Upper lobe of left lung (tissue), 6 donors: ENCODE results near the gene HDGFL2. TPM values are rescaled to one million over a fixed set of nuclear protein-coding genes. Genes with fewer than 3 reads are reported as not detected.

ENCODE experiments used
- ATAC-seq, 2 donors: fragments of 200-7000 bp; cut with Tn5 transposase; one replicate each; pipeline ENCODE4 v1.9.1; 2022; ENCODE audit warnings: mild to moderate bottlenecking in 2 of 2, moderate library complexity in 2 of 2; ENCODE audit not compliant: low FRiP score in 2 of 2
- DNase-seq, 2 donors: peaks; one replicate each; pipeline ENCODE4 v3.0.0-alpha.2; 2019 to 2020
- H3K27ac ChIP-seq, 4 donors: fragments of 200-600 bp; sonication (generic); one replicate each; pipeline ENCODE4 v1.5.1; 2016 to 2019
- H3K27me3 ChIP-seq, 4 donors: fragments of 200-600 bp; sonication (generic); one replicate each; pipeline ENCODE4 v1.5.1; 2017 to 2019
- H3K36me3 ChIP-seq, 4 donors: fragments of 200-600 bp; sonication (generic); one replicate each; pipeline ENCODE4 v1.5.1; 2016 to 2019
- H3K4me1 ChIP-seq, 4 donors: fragments of 200-600 bp; sonication (generic); one replicate each; pipeline ENCODE4 v1.5.1; 2018 to 2019
- H3K4me3 ChIP-seq, 4 donors: fragments of 200-600 bp; sonication (generic); one replicate each; pipeline ENCODE4 v1.5.1; 2017 to 2019; ENCODE audit warnings: mild to moderate bottlenecking in 2 of 4, moderate library complexity in 1 of 4
- H3K9me3 ChIP-seq, 4 donors: fragments of 200-600 bp; sonication (generic); one replicate each; pipeline ENCODE4 v1.5.1; 2018 to 2019
- CTCF ChIP-seq, 6 experiments: fragments of 450-650 bp in 4 of 6; fragments of 200-600 bp in 2 of 6; sonication (generic) in 2 of 6; IDR thresholded peaks; one replicate each; pipeline ENCODE4 v1.5.1; 2016 to 2019; ENCODE audit warnings: antibody characterized with exemption in 6 of 6
- EP300 ChIP-seq, 4 donors: sonication (generic); formaldehyde crosslinking; IDR thresholded peaks; one replicate each; pipeline ENCODE4 v1.5.1; 2017; ENCODE audit warnings: antibody characterized with exemption in 4 of 4, control low read depth in 2 of 4
- POLR2A ChIP-seq, 4 donors: fragments of 450-650 bp; IDR thresholded peaks; one replicate each; pipeline ENCODE4 v1.5.1; 2016 to 2017; ENCODE audit warnings: antibody characterized with exemption in 4 of 4, mild to moderate bottlenecking in 2 of 4
- POLR2AphosphoS5 ChIP-seq, 2 donors: sonication (generic); formaldehyde crosslinking; IDR thresholded peaks; one replicate each; pipeline ENCODE4 v1.5.1; 2017; ENCODE audit warnings: antibody characterized with exemption in 2 of 2
- WGBS, 2 donors: methylation state at CpG; one replicate each; pipeline ENCODE4 v1.1.5; 2017 to 2018; 5-methylcytosine and 5-hydroxymethylcytosine counted together
- total RNA-seq, 6 donors: library from RNA; depleted of rRNA in 4 of 6; stranded (reverse); fragments of >200 nt in 4 of 6; gene quantifications; one replicate each; pipeline versions ENCODE4 v1.1.0 to v1.2.1, GENCODE V29; 2016 to 2021
- donor health status: DM: no; HTN: no; CAD: no; lungs with moderate emphysema.
- donor health status: DM: no; HTN: yes; CAD: no; lungs with severe emphysema.

Gene HDGFL2
- total RNA-seq, 6 donors from 2014 or later: 23.9 to 71.2 (median 37.6) TPM

GRCh38 chr19:4537953-4538600 is 66.0 kb downstream of the HDGFL2 start:
- ATAC-seq: no peak
- Histone ChIP-seq H3K27ac (peak overlapping the region in 1 of 4 donors; percentile 89), H3K9me3 (peaks cover 0 to 5% (median 2%) of the 10 kb centered on the region in 4 donors), H3K4me3 (peak overlapping the region in 1 of 4 donors; percentile 39), H3K36me3 (no peaks in the 10 kb centered on the region), H3K27me3 (no peaks in the 10 kb centered on the region), H3K4me1 (peaks cover 11 to 43% (median 24%) of the 10 kb centered on the region in 4 donors)
- no peak for DNase-seq
- TF ChIP-seq POLR2AphosphoS5 (IDR thresholded peaks at IDR 0.05) (no peak), EP300 (IDR thresholded peaks at IDR 0.05) (no peak), CTCF (IDR thresholded peaks at IDR 0.05) (no peak), POLR2A (IDR thresholded peaks at IDR 0.05) (no peak)
- 79% methylated on average over 25 of the region's 27 CpGs; no CpG with 5 or more reads in 1 of the 2 donors for WGBS, 2 donors

- no peaks in the 10 kb centered on the region for H3K36me3 ChIP-seq
- TF ChIP-seq POLR2A (IDR thresholded peaks at IDR 0.05): no peak
- no peak for TF ChIP-seq EP300 (IDR thresholded peaks at IDR 0.05)
- no peak for TF ChIP-seq POLR2AphosphoS5 (IDR thresholded peaks at IDR 0.05)
- no peak for TF ChIP-seq CTCF (IDR thresholded peaks at IDR 0.05)
- peak overlapping the region in 1 of 4 donors; percentile 39 for H3K4me3 ChIP-seq
- ATAC-seq: no peak
- peak overlapping the region in 2 of 4 donors; percentile 87 to 89 for H3K27ac ChIP-seq
- DNase-seq: no peak
- peaks cover 0 to 5% (median 2%) of the 10 kb centered on the region in 4 donors for H3K9me3 ChIP-seq
- H3K27me3 ChIP-seq: no peaks in the 10 kb centered on the region
- peaks cover 11 to 43% (median 24%) of the 10 kb centered on the region in 4 donors for H3K4me1 ChIP-seq
- 85 to 95% methylated on average over 11 to 12 of the region's 13 CpGs for WGBS, 2 donors
Observed at GRCh38 chr19:4538601-4538954, 66.5 kb downstream of the HDGFL2 start.

- Histone ChIP-seq H3K4me3 (peak overlapping the region in 3 of 4 donors; percentile 13 to 47 (median 39)), H3K27me3 (no peaks in the 10 kb centered on the region), H3K36me3 (no peaks in the 10 kb centered on the region), H3K27ac (peak overlapping the region; percentile 80 to 89 (median 86)), H3K9me3 (peaks cover 0 to 5% (median 2%) of the 10 kb centered on the region in 4 donors), H3K4me1 (peaks cover 11 to 43% (median 24%) of the 10 kb centered on the region in 4 donors)
- WGBS, 2 donors: 75 to 81% methylated on average over 2 to 3 of the region's 3 CpGs
- ATAC-seq: no peak
- DNase-seq: no peak
- TF ChIP-seq CTCF (IDR thresholded peaks at IDR 0.05): no peak
Observed at GRCh38 chr19:4539169-4539692, 67.1 kb downstream of the HDGFL2 start.

GRCh38 chr19:4539693-4540581 is 67.8 kb downstream of the HDGFL2 start, which contains the start of gene LRG1:
LRG1 (minus strand) TSS chr19:4540036; CDS start chr19:4540013, 23 bp downstream.
- 18 to 28% methylated on average over 6 to 14 of the region's 14 CpGs for WGBS, 2 donors
- ATAC-seq: peak; percentile 74 to 90
- peaks cover 10 to 37% (median 23%) of the 10 kb centered on the region in 4 donors for H3K4me1 ChIP-seq
- peak within 1 kb of the TSS; percentile 80 to 89 (median 86) for H3K27ac ChIP-seq
- peak within 1 kb of the TSS in 3 of 4 donors; percentile 13 to 47 (median 39) for H3K4me3 ChIP-seq
- peak in 1 of 2 donors; percentile 91 for DNase-seq
- no peaks in the 10 kb centered on the region for H3K36me3 ChIP-seq
- H3K27me3 ChIP-seq: no peaks in the 10 kb centered on the region
- H3K9me3 ChIP-seq: peaks cover 0 to 5% (median 2%) of the 10 kb centered on the region in 4 donors
- TF ChIP-seq POLR2AphosphoS5 (IDR thresholded peaks at IDR 0.05): peak; percentile 91 to 92
- TF ChIP-seq CTCF (IDR thresholded peaks at IDR 0.05): no peak
- peak in 3 of 4 donors; percentile 44 to 93 (median 47) for TF ChIP-seq POLR2A (IDR thresholded peaks at IDR 0.05)
- TF ChIP-seq EP300 (IDR thresholded peaks at IDR 0.05): peak in 3 of 4 donors; percentile 60 to 84 (median 75)
